Measurements from ENCODE around the gene ASPSCR1. TPM values are rescaled to one million over a fixed set of nuclear protein-coding genes. Genes with fewer than 3 reads are reported as not detected.

ASPSCR1 gene
- total RNA-seq, 4 donors from 2014 or later: 17.9 to 25.6 (median 21.6) TPM

GRCh38 chr17:82060614-82061013 is 83.2 kb downstream of the ASPSCR1 start:
- whole genome bisulfite sequencing: 78% methylated on average over 6 of the region's 14 CpGs
- H3K36me3 ChIP-seq: peaks cover 83% of the 10 kb centered on the region

GRCh38 chr17:82061047-82061925 is 83.9 kb downstream of the ASPSCR1 start:
- WGBS: 91% methylated on average over 13 of the region's 34 CpGs
- TF ChIP-seq POLR2AphosphoS5 (IDR thresholded peaks at IDR 0.05) (no peak), POLR2A (IDR thresholded peaks at IDR 0.05) (no peak), EP300 (IDR thresholded peaks at IDR 0.05) (no peak), CTCF (IDR thresholded peaks at IDR 0.05) (no peak)
- no peak for DNase-seq (ENCODE audit: low spot score in 2 of 2)
- peaks cover 34% of the 10 kb centered on the region for H3K4me1 ChIP-seq
- H3K27ac ChIP-seq: no peak overlapping the region
- no peaks in the 10 kb centered on the region for H3K9me3 ChIP-seq
- no peaks in the 10 kb centered on the region for H3K27me3 ChIP-seq
- H3K36me3 ChIP-seq: peaks cover 76% of the 10 kb centered on the region
- no peak overlapping the region for H3K4me3 ChIP-seq

More at GRCh38 chr17:82060614-82061013, 83.2 kb downstream of the ASPSCR1 start:
- H3K27ac ChIP-seq: no peak overlapping the region
- no peak for DNase-seq (ENCODE audit: low spot score in 2 of 2)
- TF ChIP-seq POLR2A (IDR thresholded peaks at IDR 0.05) (no peak), EP300 (IDR thresholded peaks at IDR 0.05) (no peak), POLR2AphosphoS5 (IDR thresholded peaks at IDR 0.05) (no peak), CTCF (IDR thresholded peaks at IDR 0.05) (no peak)
- no peak overlapping the region for H3K4me3 ChIP-seq
- H3K4me1 ChIP-seq: peaks cover 29% of the 10 kb centered on the region
- no peaks in the 10 kb centered on the region for H3K27me3 ChIP-seq
- no peaks in the 10 kb centered on the region for H3K9me3 ChIP-seq

- peaks cover 66% of the 10 kb centered on the region for H3K36me3 ChIP-seq
- DNase-seq (ENCODE audit: low spot score in 2 of 2): no peak
- H3K27me3 ChIP-seq: no peaks in the 10 kb centered on the region
- H3K4me1 ChIP-seq: peaks cover 38% of the 10 kb centered on the region
- TF ChIP-seq EP300 (IDR thresholded peaks at IDR 0.05) (no peak), CTCF (IDR thresholded peaks at IDR 0.05) (no peak), POLR2AphosphoS5 (IDR thresholded peaks at IDR 0.05) (no peak), POLR2A (IDR thresholded peaks at IDR 0.05) (no peak)
- no peak overlapping the region for H3K27ac ChIP-seq
- WGBS: 88% methylated on average over 12 of the region's 24 CpGs
- no peaks in the 10 kb centered on the region for H3K9me3 ChIP-seq
- no peak overlapping the region for H3K4me3 ChIP-seq
Measured at GRCh38 chr17:82062076-82062983, 84.9 kb downstream of the ASPSCR1 start.

- 86% methylated on average over 5 of the region's 9 CpGs for WGBS
- Histone ChIP-seq H3K27ac (no peak overlapping the region), H3K36me3 (peaks cover 60% of the 10 kb centered on the region), H3K4me1 (peaks cover 38% of the 10 kb centered on the region), H3K9me3 (no peaks in the 10 kb centered on the region), H3K4me3 (no peak overlapping the region), H3K27me3 (no peaks in the 10 kb centered on the region)
- no peak for DNase-seq (ENCODE audit: low spot score in 2 of 2)
- TF ChIP-seq POLR2AphosphoS5 (IDR thresholded peaks at IDR 0.05) (no peak), POLR2A (IDR thresholded peaks at IDR 0.05) (no peak), EP300 (IDR thresholded peaks at IDR 0.05) (no peak), CTCF (IDR thresholded peaks at IDR 0.05) (no peak)
Measured at GRCh38 chr17:82062984-82063368, 85.5 kb downstream of the ASPSCR1 start.
